Naive thymus-derived CD4-positive, alpha-beta T cell (primary cell): Measurements from ENCODE around the gene SLC9A3. TPM values are rescaled to one million over a fixed set of nuclear protein-coding genes. Genes with fewer than 3 reads are reported as not detected.
A peak's percentile ranks its signal among the peaks of the same experiment; 100 is the strongest.

Experiments
- ATAC-seq: fragments of 150-1000 bp; cut with Tn5 transposase; 2 replicates; pipeline ENCODE4 v1.10.0; 2021; ENCODE audit warnings: mild to moderate bottlenecking, moderate library complexity
- CTCF ChIA-PET: fragments of 350-600 bp; sonication (Branson Sonifier 250); formaldehyde crosslinking; loops from one replicate; lab custom pipeline; 2021; ENCODE audit warnings: antibody characterized with exemption; lab: Charles Lee
- POLR2A ChIA-PET: fragments of 350-600 bp; sonication (Branson Sonifier 250); formaldehyde crosslinking; loops from one replicate; lab custom pipeline; 2021; ENCODE audit warnings: antibody characterized with exemption, inconsistent platforms; lab: Charles Lee
- DNase-seq, 9 donors: peaks; one replicate each; pipeline versions ENCODE4 v3.0.0 to v3.0.0-alpha.2; 2020 to 2022; ENCODE audit warnings: mixed read lengths in 1 of 9
- H3K27ac ChIP-seq: one replicate; pipeline ENCODE4 v1.7.0; 2013; ENCODE audit warnings: mild to moderate bottlenecking, low read depth, low read length, moderate library complexity
- H3K27me3 ChIP-seq, 2 donors: one replicate each; pipeline ENCODE4 v1.7.0; 2013; ENCODE audit warnings: low read length in 2 of 2, mild to moderate bottlenecking in 2 of 2, moderate library complexity in 2 of 2; ENCODE audit not compliant: control insufficient read depth in 2 of 2, insufficient read depth in 2 of 2
- H3K36me3 ChIP-seq, 3 experiments: 1 replicate in 2 of 3; 2 replicates in 1 of 3; pipeline ENCODE4 v1.7.0; 2013; ENCODE audit warnings: low read length in 3 of 3, mild to moderate bottlenecking in 3 of 3, moderate library complexity in 1 of 3; ENCODE audit not compliant: insufficient read depth in 3 of 3, control insufficient read depth in 2 of 3
- H3K4me1 ChIP-seq, 2 donors: one replicate each; pipeline ENCODE4 v1.7.0; 2013; ENCODE audit warnings: low read length in 2 of 2, mild to moderate bottlenecking in 2 of 2, moderate library complexity in 1 of 2; ENCODE audit not compliant: control insufficient read depth in 2 of 2, insufficient read depth in 2 of 2
- H3K4me3 ChIP-seq: 2 replicates; pipeline ENCODE4 v1.7.0; 2013; ENCODE audit warnings: mild to moderate bottlenecking, low read length
- H3K9me3 ChIP-seq, 3 experiments: 1 replicate in 2 of 3; 2 replicates in 1 of 3; pipeline ENCODE4 v1.7.0; 2013; ENCODE audit warnings: low read length in 3 of 3; ENCODE audit not compliant: control insufficient read depth in 2 of 3
- H3K27ac Mint-ChIP-seq, 9 donors: one replicate each; pipeline ENCODE4 v1.8.0; 2020 to 2022; ENCODE audit warnings: mixed read lengths in 9 of 9, mild to moderate bottlenecking in 8 of 9, moderate library complexity in 5 of 9, inconsistent platforms in 2 of 9
- H3K27me3 Mint-ChIP-seq, 5 donors: one replicate each; pipeline ENCODE4 v1.8.0; 2021 to 2022; ENCODE audit warnings: mixed read lengths in 5 of 5, mild to moderate bottlenecking in 1 of 5
- H3K36me3 Mint-ChIP-seq, 5 donors: one replicate each; pipeline ENCODE4 v1.8.0; 2020 to 2022; ENCODE audit warnings: mixed read lengths in 5 of 5, mild to moderate bottlenecking in 3 of 5, inconsistent platforms in 1 of 5
- H3K4me1 Mint-ChIP-seq, 7 donors: one replicate each; pipeline ENCODE4 v1.8.0; 2020 to 2022; ENCODE audit warnings: mixed read lengths in 7 of 7, mild to moderate bottlenecking in 3 of 7, inconsistent platforms in 1 of 7
- H3K4me3 Mint-ChIP-seq, 10 donors: one replicate each; pipeline ENCODE4 v1.8.0; 2020 to 2022; ENCODE audit warnings: mild to moderate bottlenecking in 10 of 10, mixed read lengths in 10 of 10, moderate library complexity in 6 of 10, inconsistent platforms in 2 of 10
- H3K9me3 Mint-ChIP-seq, 11 donors: one replicate each; pipeline ENCODE4 v1.8.0; 2020 to 2022; ENCODE audit warnings: mixed read lengths in 11 of 11, mild to moderate bottlenecking in 4 of 11, inconsistent platforms in 1 of 11, moderate library complexity in 1 of 11
- intact Hi-C, 2 donors: fragments of 100-400 bp; cut with micrococcal nuclease; formaldehyde crosslinking; loops; one replicate each; pipeline ENCODE4 v1.15.1; 2023
- polyA plus RNA-seq, 2 donors: library from polyadenylated mRNA; unstranded; fragments of 300-500 nt; fragmentation: Illumina TruSeq; gene quantifications; one replicate each; pipeline ENCODE4 v1.2.3, GENCODE V29; 2021
- total RNA-seq, 6 experiments: library from RNA in 5 of 6; stranded (reverse) in 5 of 6; gene quantifications; 1 replicate in 5 of 6; 2 replicates in 1 of 6; pipeline ENCODE4 v1.2.3 and lab custom pipeline; 2021 to 2026

Gene SLC9A3
- total and polyA plus RNA-seq, 7 experiments from 2014 or later = 1.5 to 5.5 (median 3.2) TPM

GRCh38 chr5:438481-438981 is 85.7 kb downstream of the SLC9A3 start:
- Mint-ChIP-seq H3K4me1 (peaks cover 0 to 19% (median 8%) of the 10 kb centered on the region in 7 donors), H3K27me3 (peaks cover 0 to 3% (median 0%) of the 10 kb centered on the region in 5 donors), H3K9me3 (no peaks in the 10 kb centered on the region), H3K36me3 (no peaks in the 10 kb centered on the region), H3K27ac (no peak overlapping the region), H3K4me3 (no peak overlapping the region)
- Histone ChIP-seq H3K36me3 (peaks cover 0 to 4% (median 0%) of the 10 kb centered on the region in 3 experiments), H3K27me3 (no peaks in the 10 kb centered on the region), H3K4me1 (peaks cover 1 to 10% of the 10 kb centered on the region in 2 donors), H3K27ac (no peak overlapping the region), H3K4me3 (no peak overlapping the region), H3K9me3 (no peaks in the 10 kb centered on the region)
- POLR2A ChIA-PET = no interaction called here
- intact Hi-C loops = no loop called here
- DNase-seq (no peak), ATAC-seq (no peak)
- CTCF ChIA-PET = no interaction called here

GRCh38 chr5:437281-437771 is 86.9 kb downstream of the SLC9A3 start:
- Mint-ChIP-seq H3K4me1 (peaks cover 0 to 15% (median 8%) of the 10 kb centered on the region in 7 donors), H3K9me3 (no peaks in the 10 kb centered on the region), H3K36me3 (no peaks in the 10 kb centered on the region), H3K27me3 (peaks cover 0 to 5% (median 0%) of the 10 kb centered on the region in 5 donors), H3K4me3 (no peak overlapping the region), H3K27ac (no peak overlapping the region)
- ATAC-seq (no peak), DNase-seq (no peak)
- intact Hi-C loops = no loop called here
- Histone ChIP-seq H3K4me1 (peaks cover 0 to 5% of the 10 kb centered on the region in 2 donors), H3K27me3 (no peaks in the 10 kb centered on the region), H3K36me3 (no peaks in the 10 kb centered on the region), H3K27ac (no peak overlapping the region), H3K9me3 (no peaks in the 10 kb centered on the region), H3K4me3 (no peak overlapping the region)
- POLR2A ChIA-PET = no interaction called here
- CTCF ChIA-PET = interaction anchor here (0.6 kb wide), 1 partner anchor 8 kb away, joined by 3 read pairs; no protein-coding TSS in a partner anchor

GRCh38 chr5:436641-436975 is 87.6 kb downstream of the SLC9A3 start:
- H3K4me3 Mint-ChIP-seq = no peak overlapping the region
- Histone ChIP-seq H3K4me1 (no peaks in the 10 kb centered on the region), H3K27ac (no peak overlapping the region), H3K9me3 (no peaks in the 10 kb centered on the region), H3K27me3 (no peaks in the 10 kb centered on the region), H3K4me3 (no peak overlapping the region), H3K36me3 (no peaks in the 10 kb centered on the region)
- no peaks in the 10 kb centered on the region for H3K36me3 Mint-ChIP-seq
- intact Hi-C loops = no loop called here
- ATAC-seq (no peak), DNase-seq (no peak)
- H3K4me1 Mint-ChIP-seq = peaks cover 0 to 9% (median under 1%) of the 10 kb centered on the region in 7 donors
- CTCF ChIA-PET = interaction anchor here (0.6 kb wide), 1 partner anchor 9 kb away, joined by 3 read pairs; no protein-coding TSS in a partner anchor
- no peaks in the 10 kb centered on the region for H3K9me3 Mint-ChIP-seq
- H3K27me3 Mint-ChIP-seq = peaks cover 0 to 7% (median 0%) of the 10 kb centered on the region in 5 donors
- POLR2A ChIA-PET = no interaction called here
- peak overlapping the region in 1 of 9 donors; percentile 49 for H3K27ac Mint-ChIP-seq

- peaks cover 0 to 7% (median 0%) of the 10 kb centered on the region in 5 donors for H3K27me3 Mint-ChIP-seq
- H3K27me3 ChIP-seq = no peaks in the 10 kb centered on the region
- no peaks in the 10 kb centered on the region for H3K36me3 ChIP-seq
- no peak overlapping the region for H3K4me3 Mint-ChIP-seq
- no peaks in the 10 kb centered on the region for H3K4me1 ChIP-seq
- ATAC-seq (no peak), DNase-seq (no peak)
- no peaks in the 10 kb centered on the region for H3K9me3 ChIP-seq
- intact Hi-C loops = no loop called here
- CTCF ChIA-PET = no interaction called here
- POLR2A ChIA-PET = no interaction called here
- H3K4me3 ChIP-seq = no peak overlapping the region
- peaks cover 0 to 8% (median 0%) of the 10 kb centered on the region in 7 donors for H3K4me1 Mint-ChIP-seq
- no peaks in the 10 kb centered on the region for H3K36me3 Mint-ChIP-seq
- no peak overlapping the region for H3K27ac ChIP-seq
- no peaks in the 10 kb centered on the region for H3K9me3 Mint-ChIP-seq
- peak overlapping the region in 1 of 9 donors; percentile 49 for H3K27ac Mint-ChIP-seq
These were observed 88.1 kb downstream of the SLC9A3 start for GRCh38 chr5:435961-436640.

GRCh38 chr5:435156-435790 is 89.0 kb downstream of the SLC9A3 start:
- Histone ChIP-seq H3K4me3 (no peak overlapping the region), H3K4me1 (no peaks in the 10 kb centered on the region), H3K27ac (no peak overlapping the region), H3K27me3 (no peaks in the 10 kb centered on the region), H3K36me3 (no peaks in the 10 kb centered on the region), H3K9me3 (no peaks in the 10 kb centered on the region)
- intact Hi-C loops = no loop called here
- H3K36me3 Mint-ChIP-seq = no peaks in the 10 kb centered on the region
- POLR2A ChIA-PET = no interaction called here
- DNase-seq = no peak
- H3K27me3 Mint-ChIP-seq = peaks cover 0 to 7% (median 0%) of the 10 kb centered on the region in 5 donors
- H3K4me1 Mint-ChIP-seq = peaks cover 0 to 2% (median 0%) of the 10 kb centered on the region in 7 donors
- no peaks in the 10 kb centered on the region for H3K9me3 Mint-ChIP-seq
- no peak overlapping the region for H3K27ac Mint-ChIP-seq
- no peak overlapping the region for H3K4me3 Mint-ChIP-seq
- CTCF ChIA-PET = no interaction called here
- ATAC-seq = no peak

- Mint-ChIP-seq H3K27me3 (peaks cover 0 to 7% (median 0%) of the 10 kb centered on the region in 5 donors), H3K9me3 (no peaks in the 10 kb centered on the region), H3K4me1 (peaks cover 0 to 2% (median 0%) of the 10 kb centered on the region in 7 donors), H3K27ac (no peak overlapping the region), H3K36me3 (no peaks in the 10 kb centered on the region), H3K4me3 (no peak overlapping the region)
- intact Hi-C loops = no loop called here
- Histone ChIP-seq H3K36me3 (no peaks in the 10 kb centered on the region), H3K4me3 (no peak overlapping the region), H3K27ac (no peak overlapping the region), H3K4me1 (no peaks in the 10 kb centered on the region), H3K9me3 (no peaks in the 10 kb centered on the region), H3K27me3 (no peaks in the 10 kb centered on the region)
- DNase-seq (no peak), ATAC-seq (no peak)
- ChIA-PET CTCF (no interaction called here), POLR2A (no interaction called here)
These were observed 89.7 kb downstream of the SLC9A3 start for GRCh38 chr5:434443-435146.
